ENCODE results near the gene RASA4B.

The RASA4B gene

GRCh38 chr7:102468478-102469350 is 48.9 kb downstream of the RASA4B start:
- DNase-seq (ENCODE audit: low spot score), result no peak
- no peak for TF ChIP-seq CTCF (IDR thresholded peaks at IDR 0.05; ENCODE audit: extremely low read depth, missing control alignments)

- no peak for DNase-seq (ENCODE audit: low spot score)
- no peak for TF ChIP-seq CTCF (IDR thresholded peaks at IDR 0.05; ENCODE audit: extremely low read depth, missing control alignments)
Observed at GRCh38 chr7:102467581-102468477, 49.7 kb downstream of the RASA4B start.

GRCh38 chr7:102466097-102466496 is 51.5 kb downstream of the RASA4B start:
- no peak for TF ChIP-seq CTCF (IDR thresholded peaks at IDR 0.05; ENCODE audit: extremely low read depth, missing control alignments)
- no peak for DNase-seq (ENCODE audit: low spot score)

GRCh38 chr7:102464577-102465280 is 52.8 kb downstream of the RASA4B start, which contains the start of the genes ALKBH4 and LRWD1:
ALKBH4 (minus strand) TSS chr7:102464863; CDS start chr7:102464836, 27 bp downstream.
LRWD1 (plus strand) TSS chr7:102464984; CDS start chr7:102465081, 97 bp downstream.
- peak; percentile 100 for DNase-seq (ENCODE audit: low spot score)
- no peak for TF ChIP-seq CTCF (IDR thresholded peaks at IDR 0.05; ENCODE audit: extremely low read depth, missing control alignments)

- no peak for DNase-seq (ENCODE audit: low spot score)
- no peak for TF ChIP-seq CTCF (IDR thresholded peaks at IDR 0.05; ENCODE audit: extremely low read depth, missing control alignments)
Observed at GRCh38 chr7:102463841-102464576, 53.6 kb downstream of the RASA4B start.

- no peak for TF ChIP-seq CTCF (IDR thresholded peaks at IDR 0.05; ENCODE audit: extremely low read depth, missing control alignments)
- no peak for DNase-seq (ENCODE audit: low spot score)
Observed at GRCh38 chr7:102460467-102460866, 57.1 kb downstream of the RASA4B start.
